ENCODE measurements around the gene YPEL1.
"Not testable (repeated sequence)": the region's sequence is repeated elsewhere in the genome, so short reads cannot be mapped to it uniquely, and the experiment has no call there.

YPEL1 gene

GRCh38 chr22:21681566-21682370, 53.8 kb downstream of the YPEL1 start:
- DNase-seq: no peak

- DNase-seq: no peak
Observed at GRCh38 chr22:21680830-21681565, 54.6 kb downstream of the YPEL1 start.

DNA sequence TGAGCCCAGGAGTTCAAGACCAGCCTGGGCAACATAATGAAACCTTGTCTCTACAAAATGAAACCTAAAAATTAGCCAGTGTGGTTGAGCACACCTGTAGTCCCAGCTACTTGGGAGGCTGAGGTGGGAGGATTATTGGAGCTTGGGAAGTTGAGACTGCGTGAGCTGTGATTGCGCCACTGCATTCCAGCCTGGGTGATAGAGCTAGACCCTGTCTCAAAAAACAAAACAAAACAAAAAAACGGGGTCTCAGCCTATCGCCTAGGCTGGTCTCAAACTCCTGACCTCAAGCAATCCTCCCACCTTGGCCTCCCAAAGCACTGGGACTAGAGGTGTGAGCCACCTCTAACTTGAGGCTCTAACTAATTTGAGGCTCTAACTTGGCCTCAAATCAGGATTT, 56.2 kb downstream of the YPEL1 start:
- DNase-seq: no peak

GRCh38 chr22:21678842-21679241, 56.8 kb downstream of the YPEL1 start:
- not testable (repeated sequence) for DNase-seq

GRCh38 chr22:21677606-21678443, 57.8 kb downstream of the YPEL1 start:
- DNase-seq: no peak

DNA sequence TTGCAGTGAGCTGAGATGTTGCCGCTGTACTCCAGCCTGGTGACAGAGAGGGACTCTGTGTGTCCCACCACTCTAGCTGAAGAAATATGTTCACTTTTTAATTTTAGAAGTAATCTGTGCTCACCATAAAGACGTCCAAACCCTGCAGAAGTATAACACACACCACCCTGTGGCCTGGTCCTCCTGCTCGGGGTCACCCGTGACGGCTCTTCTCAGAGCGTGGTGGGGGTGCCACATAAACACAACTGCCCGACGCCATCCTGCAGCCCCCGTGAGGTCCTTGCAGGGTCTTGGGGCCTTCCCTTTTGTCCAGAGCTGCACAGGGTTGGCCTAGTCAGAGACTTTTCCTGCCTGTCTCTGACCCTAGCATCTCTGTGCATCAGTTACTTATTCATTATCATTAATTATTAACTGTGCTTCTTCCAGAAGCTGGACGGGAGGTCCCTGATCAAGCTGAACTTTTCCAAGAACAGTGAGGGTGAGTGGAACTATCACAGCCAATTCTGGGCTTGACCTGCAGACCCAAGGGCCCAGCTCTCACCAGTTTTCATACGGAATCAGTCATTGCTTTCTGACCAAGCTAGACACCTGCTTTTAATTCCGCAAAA, 60.9 kb downstream of the YPEL1 start:
- DNase-seq: no peak

DNA sequence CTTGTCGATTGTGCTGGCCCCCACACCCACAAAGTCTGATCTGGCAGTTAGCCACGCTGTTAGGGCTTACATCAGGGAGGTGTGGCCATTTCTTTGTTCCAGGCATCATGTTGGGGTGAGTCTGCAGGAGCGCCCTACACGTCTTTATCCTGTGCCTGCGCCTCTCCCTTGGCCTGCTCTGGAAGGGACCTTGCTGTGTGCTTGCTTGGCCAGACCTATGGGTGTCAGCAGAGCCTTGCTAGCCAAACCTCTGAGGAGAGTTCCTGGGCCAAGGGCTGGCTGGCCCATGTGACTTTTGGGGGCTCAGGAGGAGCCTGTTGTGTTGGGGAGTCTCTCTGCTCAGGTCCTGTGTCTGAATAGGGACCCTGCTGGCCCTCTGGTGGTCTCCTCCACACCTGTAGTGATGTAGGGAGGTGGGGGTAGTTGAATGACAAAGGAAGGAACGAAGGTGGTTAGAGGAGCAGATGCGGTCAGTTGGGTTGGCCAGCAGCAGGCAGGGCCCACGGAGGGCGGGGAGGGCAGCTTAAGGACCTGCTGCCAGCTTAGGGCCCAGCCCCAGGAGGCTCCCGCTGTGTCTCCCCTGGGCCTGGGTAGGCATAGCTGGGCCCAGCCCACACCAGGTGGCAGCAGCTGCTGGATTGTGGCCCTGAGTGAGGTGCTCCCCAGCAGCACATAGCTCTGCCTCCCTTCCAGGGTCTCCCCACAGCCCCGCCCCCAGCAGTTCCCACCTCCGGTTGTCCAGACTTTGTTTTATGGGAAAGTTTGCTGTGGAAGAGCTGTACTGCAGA, 61.9 kb downstream of the YPEL1 start:
- no peak for DNase-seq

GRCh38 chr22:21672107-21672629, 63.4 kb downstream of the YPEL1 start:
- no peak for DNase-seq

GRCh38 chr22:21669026-21669425, 66.6 kb downstream of the YPEL1 start:
- DNase-seq: no peak

DNA sequence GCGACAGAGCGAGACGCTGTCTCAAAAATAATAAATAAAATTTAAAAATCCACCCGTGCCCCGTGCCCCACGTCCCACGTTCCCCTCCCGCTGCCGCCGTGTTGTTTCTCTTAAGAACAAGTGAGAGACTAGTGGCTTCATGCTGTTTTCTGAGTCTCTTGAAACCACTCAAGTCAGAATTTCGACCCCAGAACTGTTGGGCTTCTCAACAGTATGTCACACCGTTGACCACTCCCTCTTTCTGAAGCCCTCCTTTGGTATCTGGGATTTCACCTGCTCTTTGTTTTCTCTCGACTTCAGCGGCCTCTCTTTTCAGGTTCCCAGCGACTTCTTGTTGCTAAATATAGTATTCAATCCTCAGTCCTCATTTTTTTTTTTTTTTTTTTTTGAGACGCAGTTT, 68.8 kb downstream of the YPEL1 start:
- no peak for DNase-seq

DNA sequence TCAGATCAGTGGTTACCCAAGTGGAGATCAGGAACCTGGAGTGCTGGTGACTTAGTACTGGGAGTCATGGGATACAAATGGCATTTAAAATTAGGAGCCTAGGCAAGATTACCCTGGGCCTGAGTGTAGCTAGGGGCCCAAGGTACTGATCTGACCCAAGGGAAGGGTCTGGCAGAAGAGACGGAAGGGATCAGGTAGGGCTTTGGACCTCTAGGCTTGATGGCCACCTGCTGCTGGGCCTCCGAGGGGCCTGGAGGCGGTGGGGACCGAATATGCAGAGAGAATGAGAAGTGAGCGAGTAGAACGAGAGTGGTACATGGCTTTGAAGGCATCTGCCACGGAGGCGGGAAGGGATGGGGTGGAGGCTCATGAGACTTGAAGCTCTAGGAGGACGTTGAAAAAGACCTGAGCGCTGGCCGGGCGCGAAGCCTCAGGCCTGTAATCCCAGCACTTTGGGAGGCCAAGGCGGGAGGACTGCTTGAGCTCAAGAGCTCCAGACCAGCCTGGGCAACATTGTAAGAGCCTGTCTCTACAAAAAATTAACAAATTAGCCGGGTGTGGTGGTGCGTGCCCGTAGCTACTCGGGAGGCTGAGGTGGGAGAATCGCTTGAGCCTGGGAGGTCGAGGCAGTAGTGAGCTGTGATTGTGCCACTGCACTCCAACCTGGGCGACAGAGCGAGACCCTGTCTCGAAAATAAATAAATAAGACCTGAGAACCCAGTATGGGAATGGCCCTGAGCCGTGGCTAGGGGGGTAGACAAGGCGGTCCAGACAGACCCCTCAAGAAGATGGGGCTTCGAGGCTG, 70.3 kb downstream of the YPEL1 start:
- DNase-seq: no peak

DNA sequence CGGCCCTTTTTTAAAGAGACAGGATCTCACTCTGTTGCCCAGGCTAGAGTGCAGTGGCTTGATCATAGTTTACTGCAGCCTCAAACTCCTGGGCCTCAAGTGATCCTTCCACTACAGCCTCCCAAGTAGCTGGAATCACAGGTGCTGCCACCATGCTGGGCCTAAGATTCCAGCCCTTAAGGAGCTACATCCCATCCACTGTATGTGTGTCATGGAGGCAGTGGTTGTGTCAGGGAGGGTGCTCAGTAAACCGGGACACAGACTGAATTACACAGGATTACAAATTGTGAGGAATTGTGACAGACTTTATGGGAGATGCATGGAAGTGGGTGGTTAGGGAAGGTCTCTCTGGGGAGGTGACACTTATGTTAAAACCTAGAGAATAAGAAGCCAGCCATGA, 71.9 kb downstream of the YPEL1 start:
- DNase-seq: no peak

DNA sequence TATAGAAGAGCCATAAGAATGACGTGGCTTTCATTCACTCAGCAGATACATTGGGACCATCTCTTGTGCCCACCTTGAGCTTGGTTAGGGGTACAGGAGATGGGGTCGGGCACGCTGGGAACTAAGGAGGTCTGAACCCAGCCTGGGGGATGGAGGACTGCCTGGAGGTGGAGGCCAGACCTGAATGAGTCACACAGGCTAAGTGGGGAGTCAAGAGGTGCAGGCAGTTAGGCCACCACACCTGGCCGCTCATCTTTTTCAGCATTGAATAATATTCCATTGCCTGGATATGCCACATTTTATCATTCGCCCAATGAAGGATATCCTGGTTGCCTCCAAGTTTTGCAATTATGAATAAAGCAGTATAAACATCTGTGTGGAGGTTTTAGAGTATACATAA, 73.6 kb downstream of the YPEL1 start:
- DNase-seq: no peak

- no peak for DNase-seq
Observed at GRCh38 chr22:21660904-21661303, 74.7 kb downstream of the YPEL1 start.

DNA sequence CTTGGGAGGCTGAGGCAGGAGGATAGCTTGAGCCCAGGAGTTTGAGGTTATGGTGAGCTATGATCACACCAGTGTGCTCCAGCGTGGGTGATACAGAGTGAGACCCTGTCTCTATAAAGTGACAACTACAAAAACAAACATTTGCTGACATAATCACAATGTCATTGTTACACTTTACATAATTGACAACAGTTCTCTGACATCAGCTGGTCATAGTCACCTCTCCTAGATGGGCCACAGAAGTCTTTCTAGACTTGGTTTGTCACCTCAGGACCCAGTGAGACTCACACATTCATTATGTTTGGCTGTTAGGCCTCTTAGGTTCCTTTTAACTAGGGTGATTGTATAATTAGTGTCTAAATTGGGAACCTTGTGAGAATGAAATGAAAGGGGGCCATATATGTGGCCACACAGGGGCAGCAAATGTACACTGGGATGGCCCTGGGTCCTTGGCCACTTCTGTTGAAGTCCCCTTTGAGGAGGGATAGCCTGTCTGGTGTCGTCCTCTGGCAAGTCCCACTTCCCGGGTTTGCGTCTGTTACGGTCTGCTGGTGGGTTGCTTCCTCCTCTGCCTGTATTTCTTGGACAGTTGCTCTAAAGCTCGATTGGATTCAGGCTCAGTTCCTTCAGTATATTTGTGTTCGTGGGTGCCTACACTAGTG, 75.6 kb downstream of the YPEL1 start:
- DNase-seq: no peak

DNA sequence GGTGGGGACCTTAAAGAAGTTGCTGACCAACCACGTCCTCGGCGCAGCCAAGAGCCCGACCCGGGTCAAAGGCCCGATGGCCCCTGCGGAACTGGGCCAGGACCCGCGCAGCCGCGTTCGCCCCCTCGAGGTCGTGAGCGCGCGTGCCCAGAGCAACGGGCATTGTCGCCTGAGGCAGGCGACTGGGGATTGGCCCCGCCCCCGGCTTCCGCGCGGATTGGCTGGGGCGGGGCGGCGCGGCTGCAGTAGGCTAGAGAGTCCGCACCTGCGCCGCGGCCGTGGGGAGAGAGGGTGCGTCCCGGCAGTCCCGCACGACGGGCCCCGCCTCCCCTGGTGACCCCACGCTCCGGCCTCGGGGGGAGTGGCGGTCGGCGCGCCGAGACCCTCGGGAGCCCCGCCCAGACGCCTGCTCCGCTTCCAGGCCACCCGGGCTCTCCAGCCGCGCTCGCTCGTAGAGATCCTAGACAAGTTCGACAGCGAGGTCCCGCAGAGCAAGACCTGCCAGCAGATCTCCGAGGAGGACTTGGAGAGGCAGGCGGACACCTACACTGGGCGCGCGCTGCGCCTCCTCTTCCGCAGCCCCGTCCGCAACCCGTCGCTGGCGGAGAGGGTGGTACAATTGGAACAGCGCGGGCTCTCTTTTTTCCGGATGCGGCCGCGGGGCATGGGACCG, 78.1 kb downstream of the YPEL1 start:
- DNase-seq: peak; percentile 43

GRCh38 chr22:21657020-21657359, 78.6 kb downstream of the YPEL1 start:
- DNase-seq: no peak

GRCh38 chr22:21652547-21653545, 82.7 kb downstream of the YPEL1 start:
- DNase-seq: no peak

Measured in NCI-H524 treated with DMSO at 0.1 percent for 48 hours (cell line).